Measurements from ENCODE around the gene PRR14. TPM values are rescaled to one million over a fixed set of nuclear protein-coding genes. Genes with fewer than 3 reads are reported as not detected.

The PRR14 gene
- total RNA-seq, 4 donors from 2014 or later = 42.9 to 154 (median 85.5) TPM

GRCh38 chr16:30669903-30670824, 19.4 kb downstream of the PRR14 start:
- WGBS, 2 donors (ENCODE audit: low coverage in 1 of 2) = 80% methylated on average over 14 of the region's 14 CpGs; no CpG with 5 or more reads in 1 of the 2 donors
- Histone ChIP-seq H3K9me3 (no peaks in the 10 kb centered on the region), H3K27me3 (no peaks in the 10 kb centered on the region), H3K4me1 (no peaks in the 10 kb centered on the region), H3K36me3 (peaks cover 0 to 52% (median 24%) of the 10 kb centered on the region in 4 donors), H3K27ac (no peak overlapping the region), H3K4me3 (no peak overlapping the region)
- no peak for TF ChIP-seq CTCF (IDR thresholded peaks at IDR 0.05)
- no peak for TF ChIP-seq EP300 (IDR thresholded peaks at IDR 0.05; ENCODE audit: low read depth)
- TF ChIP-seq POLR2A (IDR thresholded peaks at IDR 0.05) = no peak
- TF ChIP-seq POLR2AphosphoS5 (IDR thresholded peaks at IDR 0.05) = no peak
- intact Hi-C loops (cut with DNase I; ENCODE audit: low total_unique reads) = no loop called here
- no peak for DNase-seq
- in situ Hi-C loops (cut with MboI; ENCODE audit: low pct_ligation_motif_present in 1 of 4, low pct_unique_long_range_greater_than_20kb in 1 of 4, low sequenced_read_pairs in 3 of 4) = no loop called here

- no peak for DNase-seq
- intact Hi-C loops (cut with DNase I; ENCODE audit: low total_unique reads) = no loop called here
- no peak for TF ChIP-seq EP300 (IDR thresholded peaks at IDR 0.05; ENCODE audit: low read depth)
- TF ChIP-seq POLR2AphosphoS5 (IDR thresholded peaks at IDR 0.05) = no peak
- TF ChIP-seq CTCF (IDR thresholded peaks at IDR 0.05) = no peak
- no peak for TF ChIP-seq POLR2A (IDR thresholded peaks at IDR 0.05)
- in situ Hi-C loops (cut with MboI; ENCODE audit: low pct_ligation_motif_present in 1 of 4, low pct_unique_long_range_greater_than_20kb in 1 of 4, low sequenced_read_pairs in 3 of 4) = no loop called here
- Histone ChIP-seq H3K27me3 (no peaks in the 10 kb centered on the region), H3K9me3 (no peaks in the 10 kb centered on the region), H3K4me3 (no peak overlapping the region), H3K4me1 (no peaks in the 10 kb centered on the region), H3K36me3 (peaks cover 0 to 4% (median 0%) of the 10 kb centered on the region in 4 donors), H3K27ac (no peak overlapping the region)
- 81 to 88% methylated on average over 4 to 10 of the region's 10 CpGs for WGBS, 2 donors (ENCODE audit: low coverage in 1 of 2)
Observed at GRCh38 chr16:30675143-30675542, 24.4 kb downstream of the PRR14 start.

- Histone ChIP-seq H3K4me1 (no peaks in the 10 kb centered on the region), H3K9me3 (no peaks in the 10 kb centered on the region), H3K36me3 (no peaks in the 10 kb centered on the region), H3K27me3 (no peaks in the 10 kb centered on the region), H3K4me3 (no peak overlapping the region), H3K27ac (no peak overlapping the region)
- no peak for DNase-seq
- in situ Hi-C loops (cut with MboI; ENCODE audit: low pct_ligation_motif_present in 1 of 4, low pct_unique_long_range_greater_than_20kb in 1 of 4, low sequenced_read_pairs in 3 of 4) = no loop called here
- TF ChIP-seq EP300 (IDR thresholded peaks at IDR 0.05; ENCODE audit: low read depth) = no peak
- no peak for TF ChIP-seq POLR2A (IDR thresholded peaks at IDR 0.05)
- 70 to 75% methylated on average over 4 to 11 of the region's 11 CpGs for WGBS, 2 donors (ENCODE audit: low coverage in 1 of 2)
- intact Hi-C loops (cut with DNase I; ENCODE audit: low total_unique reads) = no loop called here
Observed at GRCh38 chr16:30677931-30678585, 27.3 kb downstream of the PRR14 start.

- 40 to 85% methylated on average over 1 to 3 of the region's 3 CpGs for WGBS, 2 donors (ENCODE audit: low coverage in 1 of 2)
- H3K9me3 ChIP-seq = no peaks in the 10 kb centered on the region
- intact Hi-C loops (cut with DNase I; ENCODE audit: low total_unique reads) = no loop called here
- no peaks in the 10 kb centered on the region for H3K36me3 ChIP-seq
- no peaks in the 10 kb centered on the region for H3K4me1 ChIP-seq
- no peak for DNase-seq
- TF ChIP-seq CTCF (IDR thresholded peaks at IDR 0.05) (no peak), POLR2A (IDR thresholded peaks at IDR 0.05) (no peak), POLR2AphosphoS5 (IDR thresholded peaks at IDR 0.05) (no peak)
- no peaks in the 10 kb centered on the region for H3K27me3 ChIP-seq
- in situ Hi-C loops (cut with MboI; ENCODE audit: low pct_ligation_motif_present in 1 of 4, low pct_unique_long_range_greater_than_20kb in 1 of 4, low sequenced_read_pairs in 3 of 4) = no loop called here
- H3K27ac ChIP-seq = no peak overlapping the region
- no peak overlapping the region for H3K4me3 ChIP-seq
Observed at GRCh38 chr16:30678586-30678970, 27.8 kb downstream of the PRR14 start.
